Breast epithelium (tissue), 3 donors: ENCODE data around the gene CHN2.

ENCODE experiments used
- CTCF ChIP-seq, 3 donors: fragments of 450-650 bp; IDR thresholded peaks; one replicate each; pipeline ENCODE4 v1.5.1; 2016 to 2017; ENCODE audit warnings: antibody characterized with exemption in 3 of 3, mild to moderate bottlenecking in 3 of 3, moderate library complexity in 3 of 3
- POLR2A ChIP-seq: fragments of 450-650 bp; IDR thresholded peaks from one replicate; pipeline ENCODE4 v1.6.1; 2016; ENCODE audit warnings: antibody characterized with exemption, mild to moderate bottlenecking, moderate library complexity

DNA sequence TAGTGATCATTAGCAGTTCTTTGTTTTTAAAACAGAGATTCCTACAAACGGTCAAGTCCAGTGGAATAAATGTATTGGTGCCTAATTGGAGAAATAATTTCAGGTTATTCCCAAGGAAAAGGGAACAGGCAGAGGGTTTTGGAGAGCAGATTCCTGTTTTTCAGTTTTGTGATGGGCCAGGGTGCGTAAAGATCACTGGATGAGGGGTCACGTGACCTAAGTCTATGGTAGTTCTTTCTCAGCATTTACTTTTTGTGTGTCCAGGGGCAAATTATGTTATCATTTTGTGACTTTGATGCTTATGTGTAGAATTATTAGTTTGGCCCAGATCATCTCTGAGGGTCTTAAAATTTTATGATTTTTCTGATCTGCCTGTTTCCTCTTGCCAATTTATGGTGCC lies 15.2 kb downstream of the CHN2 start:
- TF ChIP-seq CTCF (IDR thresholded peaks at IDR 0.05) (no peak), POLR2A (no peak)
